OCI-LY7 (cell line): ENCODE results near the gene NF2. TPM values are rescaled to one million over a fixed set of nuclear protein-coding genes. Genes with fewer than 3 reads are reported as not detected.

Experiments
- BruUV-seq: library from RNA; stranded (reverse); fragments of 400-500 nt; replicated peaks from 2 replicates; lab custom pipeline; 2021; lab: Mats Ljungman, UMichigan
- CTCF ChIA-PET: fragments of 300-600 bp; sonication (Branson Sonifier 250); formaldehyde crosslinking; loops from one replicate; lab custom pipeline; 2022; ENCODE audit warnings: antibody characterized with exemption; ENCODE audit not compliant: unreplicated experiment; lab: Charles Lee
- POLR2A ChIA-PET: fragments of 300-600 bp; sonication (Branson Sonifier 250); formaldehyde crosslinking; loops from one replicate; lab custom pipeline; 2022; ENCODE audit warnings: antibody characterized with exemption; lab: Charles Lee
- DNase-seq: peaks from one replicate; pipeline ENCODE4 v3.0.0-alpha.2; 2015; ENCODE audit warnings: low spot score
- H2AFZ ChIP-seq: fragments of 200-600 bp; sonication (generic), shearing (Covaris generic); 2 replicates; pipeline ENCODE4 v1.6.1; 2014; ENCODE audit warnings: mild to moderate bottlenecking, antibody characterized with exemption, low read length, moderate library complexity
- H3K27ac ChIP-seq: fragments of 200-600 bp; sonication (generic); 2 replicates; pipeline ENCODE4 v1.5.1; 2014; ENCODE audit warnings: mixed run types, low read depth, mild to moderate bottlenecking, moderate library complexity, low read length, inconsistent platforms; ENCODE audit not compliant: poor library complexity, severe bottlenecking
- H3K36me3 ChIP-seq: fragments of 200-600 bp; sonication (generic); 2 replicates; pipeline ENCODE4 v1.6.1; 2014; ENCODE audit warnings: mild to moderate bottlenecking, antibody characterized with exemption, low read length, moderate library complexity, mixed read lengths; ENCODE audit not compliant: insufficient read depth
- H3K4me1 ChIP-seq: fragments of 200-600 bp; sonication (generic); 2 replicates; pipeline ENCODE4 v1.5.1; 2014; ENCODE audit warnings: mild to moderate bottlenecking, low read length; ENCODE audit not compliant: insufficient read depth, poor library complexity, severe bottlenecking
- H3K4me2 ChIP-seq: fragments of 200-600 bp; sonication (generic); 2 replicates; pipeline ENCODE4 v1.6.1; 2014; ENCODE audit warnings: mild to moderate bottlenecking, low read length
- H3K4me3 ChIP-seq: fragments of 200-600 bp; sonication (generic); 2 replicates; pipeline ENCODE4 v1.5.1; 2014; ENCODE audit warnings: mild to moderate bottlenecking, low read depth, low read length; ENCODE audit not compliant: poor library complexity, severe bottlenecking
- H3K79me2 ChIP-seq: fragments of 200-600 bp; sonication (generic); 2 replicates; pipeline ENCODE4 v1.6.1; 2016; ENCODE audit warnings: low read depth, mild to moderate bottlenecking, low read length, moderate library complexity, mixed read lengths; ENCODE audit not compliant: insufficient read depth
- H3K9me2 ChIP-seq: fragments of 200-600 bp; sonication (generic); 2 replicates; pipeline ENCODE4 v1.6.1; 2016; ENCODE audit warnings: mild to moderate bottlenecking, low read length, mixed read lengths; ENCODE audit not compliant: insufficient read depth
- H3K9me3 ChIP-seq: fragments of 200-600 bp; sonication (generic); 2 replicates; pipeline ENCODE4 v1.6.1; 2014; ENCODE audit warnings: mild to moderate bottlenecking, mixed run types, low read length, mixed read lengths
- H4K20me1 ChIP-seq: fragments of 200-600 bp; sonication (generic); 2 replicates; pipeline ENCODE4 v1.6.1; 2014; ENCODE audit warnings: mild to moderate bottlenecking, antibody characterized with exemption, low read length, moderate library complexity, mixed read lengths; ENCODE audit not compliant: insufficient read depth
- CTCF ChIP-seq: fragments of 200-600 bp; sonication (generic); conservative IDR thresholded peaks from 2 replicates; pipeline ENCODE4 v1.5.1; 2014; ENCODE audit warnings: mild to moderate bottlenecking, antibody characterized with exemption, low read length, moderate library complexity, mixed read lengths
- EZH2phosphoT487 ChIP-seq: fragments of 200-600 bp; sonication (generic); IDR thresholded peaks from 2 replicates; pipeline ENCODE4 v1.6.1; 2018; ENCODE audit warnings: low read depth, borderline replicate concordance, mild to moderate bottlenecking, mixed run types, antibody characterized with exemption, low read length, moderate library complexity, mixed read lengths
- intact Hi-C: fragments of 100-400 bp; cut with micrococcal nuclease; formaldehyde crosslinking; loops from one replicate; pipeline ENCODE4 v1.10.0; 2022; ENCODE audit not compliant: unreplicated experiment
- total RNA-seq, 2 experiments: library from RNA; depleted of rRNA in 1 of 2; stranded (reverse); fragments of >200 nt in 1 of 2; shearing (Covaris generic) in 1 of 2; gene quantifications; 2 replicates each; pipeline ENCODE4 v1.2.3, GENCODE V29; 2014 to 2022

Gene NF2
- total RNA-seq, 2 experiments from 2014 or later, result 22.2 to 34.8 TPM

GRCh38 chr22:29606320-29606719 is 2.9 kb downstream of the NF2 start:
- CTCF ChIA-PET, result no interaction called here
- peaks cover 18% of the 10 kb centered on the region for H3K36me3 ChIP-seq
- H2AFZ ChIP-seq, result no peak overlapping the region
- no TSS peak for BruUV-seq
- no peak overlapping the region for H3K4me3 ChIP-seq
- DNase-seq, result no peak
- intact Hi-C loops, result no loop called here
- POLR2A ChIA-PET, result no interaction called here
- no peaks in the 10 kb centered on the region; the same call in 1 of the 2 replicates for H3K9me3 ChIP-seq
- no peaks in the 10 kb centered on the region for H4K20me1 ChIP-seq
- no peak overlapping the region for H3K4me2 ChIP-seq
- H3K4me1 ChIP-seq, result peaks cover 11% of the 10 kb centered on the region
- TF ChIP-seq EZH2phosphoT487 (no peak), CTCF (no peak)
- peaks cover 27% of the 10 kb centered on the region for H3K79me2 ChIP-seq
- H3K27ac ChIP-seq, result no peak overlapping the region
- H3K9me2 ChIP-seq, result no peaks in the 10 kb centered on the region

GRCh38 chr22:29607426-29607825 is 4.0 kb downstream of the NF2 start:
- peaks cover 9% of the 10 kb centered on the region for H3K4me1 ChIP-seq
- no peak for DNase-seq
- H3K4me2 ChIP-seq, result no peak overlapping the region
- no peak overlapping the region for H3K27ac ChIP-seq
- H3K9me2 ChIP-seq, result no peaks in the 10 kb centered on the region
- no TSS peak for BruUV-seq
- ChIA-PET CTCF (no interaction called here), POLR2A (no interaction called here)
- no peak overlapping the region for H2AFZ ChIP-seq
- intact Hi-C loops, result no loop called here
- peaks cover 34% of the 10 kb centered on the region for H3K79me2 ChIP-seq
- no peak overlapping the region for H3K4me3 ChIP-seq
- TF ChIP-seq EZH2phosphoT487 (no peak), CTCF (no peak)
- H4K20me1 ChIP-seq, result no peaks in the 10 kb centered on the region
- H3K9me3 ChIP-seq, result peaks cover 3% of the 10 kb centered on the region; the same call in 1 of the 2 replicates
- H3K36me3 ChIP-seq, result peaks cover 18% of the 10 kb centered on the region

GRCh38 chr22:29609139-29609538 is 5.7 kb downstream of the NF2 start:
- BruUV-seq, result no TSS peak
- Histone ChIP-seq H3K4me3 (no peak overlapping the region), H4K20me1 (no peaks in the 10 kb centered on the region), H3K36me3 (peaks cover 18% of the 10 kb centered on the region), H2AFZ (no peak overlapping the region), H3K79me2 (peaks cover 36% of the 10 kb centered on the region), H3K27ac (no peak overlapping the region), H3K9me3 (peaks cover 3% of the 10 kb centered on the region; the same call in 1 of the 2 replicates), H3K9me2 (no peaks in the 10 kb centered on the region), H3K4me1 (peaks cover 5% of the 10 kb centered on the region), H3K4me2 (no peak overlapping the region)
- intact Hi-C loops, result no loop called here
- POLR2A ChIA-PET, result no interaction called here
- CTCF ChIA-PET, result no interaction called here
- TF ChIP-seq EZH2phosphoT487, result no peak
- TF ChIP-seq CTCF, result peak; percentile 54; the same call in 1 of the 2 replicates
- DNase-seq, result no peak
